Karpas-422 (cell line): ENCODE data around the gene LRPAP1. TPM values are rescaled to one million over a fixed set of nuclear protein-coding genes. Genes with fewer than 3 reads are reported as not detected.

Source experiments
- DNase-seq: peaks from one replicate; pipeline ENCODE4 v3.0.0-alpha.2; 2015
- H2AFZ ChIP-seq: fragments of 200-600 bp; sonication (generic); 2 replicates; pipeline ENCODE4 v1.6.1; 2014; ENCODE audit warnings: antibody characterized with exemption, low read length, mixed read lengths
- H3K27ac ChIP-seq: fragments of 200-600 bp; sonication (generic); 2 replicates; pipeline ENCODE4 v1.5.1; 2014; ENCODE audit warnings: mild to moderate bottlenecking, low read length, moderate library complexity
- H3K27me3 ChIP-seq: fragments of 200-600 bp; sonication (generic); 2 replicates; pipeline ENCODE4 v1.6.1; 2014; ENCODE audit warnings: low read length, mixed read lengths
- H3K36me3 ChIP-seq: fragments of 200-600 bp; sonication (generic); 2 replicates; pipeline ENCODE4 v1.6.1; 2014; ENCODE audit warnings: low read length, mixed read lengths; ENCODE audit not compliant: insufficient read depth
- H3K4me1 ChIP-seq: fragments of 200-600 bp; sonication (generic); 2 replicates; pipeline ENCODE4 v1.6.1; 2014; ENCODE audit warnings: mild to moderate bottlenecking, low read length, mixed read lengths
- H3K4me2 ChIP-seq: fragments of 200-600 bp; sonication (generic); 2 replicates; pipeline ENCODE4 v1.6.1; 2014; ENCODE audit warnings: low read length, low read depth, mild to moderate bottlenecking; ENCODE audit not compliant: poor library complexity, severe bottlenecking
- H3K4me3 ChIP-seq: fragments of 200-600 bp; sonication (generic); 2 replicates; pipeline ENCODE4 v1.5.1; 2014; ENCODE audit warnings: mild to moderate bottlenecking, antibody characterized with exemption, low read length, mixed read lengths
- H3K79me2 ChIP-seq: fragments of 200-600 bp; sonication (generic); 2 replicates; pipeline ENCODE4 v1.6.1; 2014; ENCODE audit warnings: mild to moderate bottlenecking, low read length, mixed read lengths
- H3K9ac ChIP-seq: fragments of 200-600 bp; sonication (generic); 2 replicates; pipeline ENCODE4 v1.6.0; 2014; ENCODE audit warnings: low read length
- H3K9me2 ChIP-seq: fragments of 200-600 bp; sonication (generic), shearing (Covaris generic); replicated peaks from 2 replicates; pipeline ENCODE4 v1.6.0; 2014; ENCODE audit warnings: mild to moderate bottlenecking, low read length, moderate library complexity; ENCODE audit not compliant: insufficient read depth
- H3K9me3 ChIP-seq: fragments of 300-700, 200-600 bp; sonication (generic); 2 replicates; pipeline ENCODE4 v1.6.1; 2014; ENCODE audit warnings: low read length, mixed read lengths
- H4K20me1 ChIP-seq: fragments of 200-600 bp; sonication (generic); 2 replicates; pipeline ENCODE4 v1.6.1; 2014; ENCODE audit warnings: mild to moderate bottlenecking, antibody characterized with exemption, low read length, low read depth; ENCODE audit not compliant: insufficient read depth
- total RNA-seq: library from RNA; depleted of rRNA; stranded (reverse); fragments of >200 nt; shearing (Covaris generic); gene quantifications from 2 replicates; pipeline ENCODE4 v1.2.3, GENCODE V29; 2014; ENCODE audit warnings: low replicate concordance

The LRPAP1 gene
- total RNA-seq, 1 experiment from 2014 or later: 15.3 TPM

DNA sequence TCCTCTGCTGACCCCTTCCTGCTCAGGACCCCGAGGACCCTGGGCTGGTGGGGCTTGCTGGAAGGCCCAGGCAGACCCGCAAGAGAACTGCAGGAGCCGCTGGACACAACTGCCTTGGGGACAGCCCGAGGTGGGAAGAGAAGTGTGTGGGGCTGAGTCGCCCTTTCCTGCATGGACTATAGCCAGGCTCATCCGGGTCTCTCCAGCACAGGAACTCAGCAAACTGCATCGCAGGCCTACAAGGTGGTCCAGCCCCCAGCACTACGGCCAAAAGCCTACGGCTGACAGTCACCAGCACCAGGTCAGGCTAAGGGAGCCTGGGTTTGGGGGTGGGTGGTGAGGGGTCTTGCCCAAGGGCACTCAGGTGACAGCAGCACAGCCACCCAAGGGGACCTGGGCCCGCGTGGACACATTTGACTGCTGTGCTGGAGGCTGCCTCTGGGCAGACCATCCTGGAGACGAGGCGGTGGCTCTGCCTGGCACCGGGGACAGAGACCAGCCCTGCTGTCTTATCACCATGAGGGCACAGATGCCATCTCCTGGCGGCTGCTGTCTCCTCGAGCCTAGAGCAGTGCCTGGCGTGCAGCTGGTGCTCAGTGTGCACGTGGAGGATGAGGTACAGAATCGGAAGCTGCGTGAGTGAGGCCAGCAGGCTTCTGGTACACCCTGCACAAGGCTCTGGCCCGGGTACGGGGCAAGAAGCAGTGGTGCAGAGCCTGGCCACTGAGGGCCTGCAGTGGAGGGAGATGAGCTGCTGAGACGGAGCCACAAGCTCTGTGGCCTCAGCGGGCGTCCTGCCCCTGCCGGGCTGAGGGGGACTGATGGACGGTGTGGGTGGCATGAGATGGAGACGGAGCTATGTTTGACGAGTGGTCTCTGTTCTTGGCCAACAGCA is 15.1 kb downstream of the LRPAP1 start:
- Histone ChIP-seq H2AFZ (no peak overlapping the region), H3K27ac (no peak overlapping the region), H3K27me3 (no peaks in the 10 kb centered on the region), H3K9me3 (no peaks in the 10 kb centered on the region), H3K4me2 (no peak overlapping the region), H3K4me1 (no peaks in the 10 kb centered on the region), H3K9ac (no peak overlapping the region), H3K4me3 (no peak overlapping the region), H3K9me2 (no peaks in the 10 kb centered on the region), H3K36me3 (0 out of 2 replicates have a peak, but pooled peaks cover 4% of the 10 kb centered on the region), H3K79me2 (no peaks in the 10 kb centered on the region), H4K20me1 (no peaks in the 10 kb centered on the region)
- no peak for DNase-seq

DNA sequence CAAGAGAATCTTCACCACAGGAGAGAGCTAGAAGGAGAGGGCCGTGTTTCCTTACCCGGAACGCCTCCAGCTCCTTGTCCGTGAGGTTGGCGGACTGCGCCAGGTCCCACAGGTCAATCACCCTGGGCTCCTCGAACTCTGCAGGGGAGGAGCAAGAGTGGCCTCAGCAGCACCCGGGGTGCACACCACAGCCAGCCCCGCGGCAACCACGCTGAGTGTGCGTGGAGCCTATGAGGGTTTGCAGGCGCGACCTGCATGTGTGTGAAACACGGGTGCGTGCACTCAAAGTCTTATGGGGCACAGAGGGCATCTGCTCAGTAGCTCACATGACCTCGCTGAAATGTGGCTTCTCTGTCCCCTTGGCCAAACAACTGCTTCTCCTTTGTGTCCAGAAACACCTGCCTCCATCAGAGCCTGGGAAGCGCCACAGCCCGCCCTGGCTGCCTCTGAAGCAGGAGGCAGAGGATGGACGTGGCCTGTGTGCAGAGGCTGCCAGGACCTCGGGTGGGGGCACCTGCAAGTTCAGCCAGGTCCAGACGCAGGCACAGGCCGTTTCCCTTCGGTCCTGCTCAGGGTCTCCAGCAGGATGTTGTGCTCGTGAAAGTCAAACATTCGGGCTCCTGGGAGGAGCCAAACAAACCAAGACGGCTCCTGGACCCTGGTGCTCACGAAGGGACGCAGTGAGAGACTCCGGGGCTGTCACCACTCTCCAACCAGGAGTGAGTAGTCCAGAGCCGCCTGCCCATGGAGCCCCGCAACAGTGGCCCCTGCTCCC is 16.0 kb downstream of the LRPAP1 start:
- Histone ChIP-seq H4K20me1 (no peaks in the 10 kb centered on the region), H3K9ac (no peak overlapping the region), H3K4me1 (no peaks in the 10 kb centered on the region), H3K79me2 (no peaks in the 10 kb centered on the region), H3K4me2 (no peak overlapping the region), H3K9me2 (no peaks in the 10 kb centered on the region), H3K27ac (no peak overlapping the region), H3K36me3 (peaks cover 7% of the 10 kb centered on the region; the same call in 1 of the 2 replicates), H2AFZ (no peak overlapping the region), H3K4me3 (no peak overlapping the region), H3K27me3 (no peaks in the 10 kb centered on the region), H3K9me3 (no peaks in the 10 kb centered on the region)
- DNase-seq: no peak

DNA sequence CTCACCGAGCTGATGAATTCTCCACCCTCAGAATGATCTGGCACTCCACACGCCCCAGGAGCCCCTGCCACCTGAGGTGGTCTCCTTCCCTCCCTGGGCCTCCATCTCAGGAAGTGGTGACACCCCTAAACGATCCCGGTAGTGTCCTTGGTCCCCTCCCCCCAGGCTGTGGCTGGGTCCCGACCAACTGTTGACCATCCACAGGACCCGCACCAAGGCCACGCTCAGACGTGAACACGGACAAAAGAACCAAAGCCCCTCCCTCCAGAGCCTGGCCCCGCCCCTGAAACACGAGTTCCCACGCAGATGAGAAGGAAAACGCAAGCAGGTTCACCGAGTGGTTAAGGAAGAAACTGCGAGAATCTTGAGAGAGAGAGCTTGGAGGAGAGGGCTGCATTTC is 16.6 kb downstream of the LRPAP1 start:
- Histone ChIP-seq H3K9me3 (no peaks in the 10 kb centered on the region), H4K20me1 (no peaks in the 10 kb centered on the region), H3K4me1 (no peaks in the 10 kb centered on the region), H3K9me2 (no peaks in the 10 kb centered on the region), H2AFZ (no peak overlapping the region), H3K79me2 (no peaks in the 10 kb centered on the region), H3K9ac (no peak overlapping the region), H3K27me3 (no peaks in the 10 kb centered on the region), H3K4me3 (no peak overlapping the region), H3K27ac (no peak overlapping the region), H3K36me3 (peaks cover 11% of the 10 kb centered on the region; the same call in 1 of the 2 replicates), H3K4me2 (no peak overlapping the region)
- no peak for DNase-seq

DNA sequence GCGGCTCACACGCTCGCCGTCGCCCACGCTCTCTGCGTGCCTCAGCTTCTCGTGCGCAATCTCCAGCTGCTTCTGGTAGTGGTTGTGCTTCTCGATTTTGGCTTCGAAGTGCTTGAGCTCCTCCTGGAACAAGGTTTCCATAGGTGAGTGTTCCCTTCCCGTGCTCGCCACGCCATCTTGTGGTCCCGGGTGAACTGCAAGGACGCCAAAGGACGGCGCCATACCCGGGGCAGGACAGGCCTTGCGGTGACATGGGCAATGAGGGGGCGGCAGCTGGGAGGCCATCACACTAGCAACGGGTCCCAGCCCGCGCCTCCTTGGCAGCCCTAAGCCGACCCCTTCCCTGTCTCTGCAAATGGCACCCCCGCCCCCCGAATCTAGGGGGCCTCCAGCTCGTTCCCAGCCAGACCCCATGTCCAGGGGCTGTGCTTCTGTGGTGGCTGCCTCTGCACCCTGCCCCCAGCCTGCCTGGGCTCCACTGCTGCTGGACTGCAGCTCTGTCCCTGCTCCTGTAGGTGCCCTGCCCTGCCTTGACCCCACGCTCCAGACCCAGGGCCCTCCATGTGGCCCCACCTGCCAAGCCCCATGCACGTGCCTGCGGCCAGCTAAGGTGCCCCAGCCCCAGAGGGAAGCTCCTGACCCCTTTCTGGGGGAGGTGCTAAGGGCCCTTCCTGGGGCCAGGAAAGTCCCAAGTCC is 17.3 kb downstream of the LRPAP1 start:
- Histone ChIP-seq H3K36me3 (peaks cover 11% of the 10 kb centered on the region; the same call in 1 of the 2 replicates), H3K4me3 (no peak overlapping the region), H3K9me3 (no peaks in the 10 kb centered on the region), H3K4me2 (no peak overlapping the region), H3K27me3 (no peaks in the 10 kb centered on the region), H3K79me2 (no peaks in the 10 kb centered on the region), H2AFZ (no peak overlapping the region), H3K4me1 (no peaks in the 10 kb centered on the region), H3K9ac (no peak overlapping the region), H4K20me1 (no peaks in the 10 kb centered on the region), H3K27ac (no peak overlapping the region), H3K9me2 (no peaks in the 10 kb centered on the region)
- DNase-seq: no peak

DNA sequence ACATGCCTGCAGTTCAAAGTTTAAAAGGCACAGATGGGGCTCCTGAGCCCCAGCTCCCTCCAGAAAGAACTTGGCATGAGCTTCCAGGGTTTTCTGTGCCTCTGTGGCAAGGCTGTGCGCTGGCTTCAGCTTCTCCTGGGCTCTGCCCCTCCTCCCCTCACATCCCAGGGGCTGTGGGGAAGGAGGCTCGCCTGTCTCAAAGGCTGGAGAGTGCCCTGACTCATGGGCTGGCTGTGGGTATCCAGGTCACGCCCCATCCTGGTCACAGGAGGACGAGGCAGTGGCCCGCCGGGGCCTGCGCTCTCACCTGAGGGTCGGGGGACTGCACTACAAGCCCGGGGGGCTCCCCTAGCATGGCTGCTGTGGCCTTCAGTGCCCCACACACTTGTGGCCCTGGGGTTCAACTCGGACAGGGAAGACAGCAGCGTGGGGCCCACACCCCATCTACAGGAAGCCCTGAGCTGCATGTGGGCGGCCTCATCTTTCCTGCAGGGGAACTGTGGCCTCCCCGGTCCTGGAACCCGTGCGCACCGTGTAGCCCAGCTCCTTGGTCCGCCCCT is 17.9 kb downstream of the LRPAP1 start:
- Histone ChIP-seq H3K36me3 (peaks cover 11% of the 10 kb centered on the region; the same call in 1 of the 2 replicates), H3K4me1 (no peaks in the 10 kb centered on the region), H3K9me3 (no peaks in the 10 kb centered on the region), H3K9ac (no peak overlapping the region), H3K27ac (no peak overlapping the region), H3K27me3 (no peaks in the 10 kb centered on the region), H3K79me2 (no peaks in the 10 kb centered on the region), H3K4me2 (no peak overlapping the region), H4K20me1 (no peaks in the 10 kb centered on the region), H3K4me3 (no peak overlapping the region), H2AFZ (no peak overlapping the region), H3K9me2 (no peaks in the 10 kb centered on the region)
- no peak for DNase-seq

DNA sequence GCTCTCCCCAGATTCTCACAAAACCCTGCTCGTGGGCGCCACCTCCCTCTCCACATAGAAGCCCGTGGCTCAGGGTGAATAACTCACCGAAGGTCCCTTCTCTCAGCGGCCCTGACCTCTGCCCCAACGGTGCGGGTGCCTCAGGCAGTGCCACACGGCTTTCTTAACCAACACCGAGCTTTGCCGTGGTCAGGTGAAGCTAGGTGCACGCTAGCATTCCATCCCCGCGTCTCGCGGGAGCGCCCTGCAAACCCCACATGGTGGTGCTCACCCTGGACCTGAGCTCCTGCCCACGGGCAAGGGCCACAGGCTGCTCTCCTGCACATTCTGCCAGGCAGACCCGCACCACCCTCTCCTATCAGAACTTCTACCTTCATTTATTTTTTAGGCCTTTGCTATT is 18.4 kb downstream of the LRPAP1 start:
- H3K27me3 ChIP-seq: no peaks in the 10 kb centered on the region
- DNase-seq: no peak

DNA sequence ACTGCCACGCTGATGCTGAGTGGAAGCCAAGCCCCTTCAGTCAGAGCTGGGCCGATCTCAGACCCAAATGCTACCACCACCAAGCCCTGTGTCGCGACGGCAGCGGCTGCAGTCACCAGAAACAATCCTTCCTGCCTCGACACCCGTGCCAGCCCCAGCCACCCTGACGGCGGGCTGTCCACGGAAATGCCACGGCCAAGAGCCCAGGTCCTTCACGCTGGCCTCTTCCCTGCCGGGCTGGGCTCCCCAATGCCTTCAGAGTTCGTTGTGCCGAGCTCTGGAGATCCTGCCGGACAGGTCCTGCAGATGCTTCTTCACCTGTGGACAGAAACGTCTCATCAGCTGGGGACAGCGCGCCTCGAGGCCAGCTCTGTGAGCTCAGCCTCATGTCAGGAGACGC is 19.5 kb downstream of the LRPAP1 start:
- Histone ChIP-seq H3K27me3 (no peaks in the 10 kb centered on the region), H3K4me2 (no peak overlapping the region), H3K9me2 (no peaks in the 10 kb centered on the region), H3K9me3 (no peaks in the 10 kb centered on the region), H4K20me1 (no peaks in the 10 kb centered on the region), H2AFZ (no peak overlapping the region), H3K4me1 (no peaks in the 10 kb centered on the region), H3K9ac (no peak overlapping the region), H3K36me3 (peaks cover 11% of the 10 kb centered on the region; the same call in 1 of the 2 replicates), H3K27ac (no peak overlapping the region), H3K79me2 (no peaks in the 10 kb centered on the region), H3K4me3 (no peak overlapping the region)
- DNase-seq: no peak

More for the DNA sequence above, 18.4 kb downstream of the LRPAP1 start:
- Histone ChIP-seq H3K4me1 (no peaks in the 10 kb centered on the region), H3K9me3 (no peaks in the 10 kb centered on the region), H3K79me2 (no peaks in the 10 kb centered on the region), H4K20me1 (no peaks in the 10 kb centered on the region), H3K27ac (no peak overlapping the region), H2AFZ (no peak overlapping the region), H3K4me2 (no peak overlapping the region), H3K4me3 (no peak overlapping the region), H3K9me2 (no peaks in the 10 kb centered on the region), H3K36me3 (peaks cover 11% of the 10 kb centered on the region; the same call in 1 of the 2 replicates), H3K9ac (no peak overlapping the region)
